ENCODE data around the gene ST6GALNAC3. TPM values are rescaled to one million over a fixed set of nuclear protein-coding genes. Genes with fewer than 3 reads are reported as not detected.

The ST6GALNAC3 gene
- total RNA-seq, 1 donor from 2014 or later = 23.6 TPM

GRCh38 chr1:76419603-76420002 lies 345.1 kb downstream of the ST6GALNAC3 start:
- no peak overlapping the region for H3K4me3 Mint-ChIP-seq
- no peak for TF ChIP-seq EZH2 (IDR thresholded peaks at IDR 0.05)
- TF ChIP-seq EZH2phosphoT487 (IDR thresholded peaks at IDR 0.05) = no peak
- no peak for TF ChIP-seq CTCF (IDR thresholded peaks at IDR 0.05)
- no peak overlapping the region for H2AFZ ChIP-seq (replicated peaks)
- H3K36me3 ChIP-seq = no peaks in the 10 kb centered on the region
- H3K9me3 Mint-ChIP-seq = no peaks in the 10 kb centered on the region
- H3K27me3 ChIP-seq = no peaks in the 10 kb centered on the region
- DNase-seq (ENCODE audit: low spot score) = no peak
- no peaks in the 10 kb centered on the region for H3K27me3 Mint-ChIP-seq (ENCODE audit: insufficient read depth, low read depth)
- H3K27ac Mint-ChIP-seq = no peak overlapping the region
- H3K4me1 ChIP-seq = no peaks in the 10 kb centered on the region
- no peaks in the 10 kb centered on the region for H3K79me2 ChIP-seq (ENCODE audit: low read depth)
- peaks cover 25% of the 10 kb centered on the region for H3K4me1 Mint-ChIP-seq
- no peaks in the 10 kb centered on the region for H3F3A ChIP-seq (ENCODE audit: low read depth)
- H3K4me3 ChIP-seq = no peak overlapping the region
- H3K4me2 ChIP-seq = no peak overlapping the region
- no peaks in the 10 kb centered on the region for H4K20me1 ChIP-seq (ENCODE audit: low read depth)
- no peak overlapping the region for H3K9ac ChIP-seq
- no peaks in the 10 kb centered on the region for H3K9me3 ChIP-seq (ENCODE audit: low read depth)
- H3K27ac ChIP-seq = no peak overlapping the region
- H3K36me3 Mint-ChIP-seq = no peaks in the 10 kb centered on the region

- H3K4me2 ChIP-seq = no peak overlapping the region
Measured at GRCh38 chr1:76425201-76426145, 350.9 kb downstream of the ST6GALNAC3 start.

GRCh38 chr1:76426606-76427005 lies 352.1 kb downstream of the ST6GALNAC3 start:
- no peaks in the 10 kb centered on the region for H3K9me3 Mint-ChIP-seq
- Histone ChIP-seq H3K4me1 (no peaks in the 10 kb centered on the region), H4K20me1 (ENCODE audit: low read depth) (no peaks in the 10 kb centered on the region), H3F3A (ENCODE audit: low read depth) (no peaks in the 10 kb centered on the region), H3K4me3 (no peak overlapping the region), H3K36me3 (no peaks in the 10 kb centered on the region), H2AFZ (replicated peaks) (no peak overlapping the region), H3K4me2 (no peak overlapping the region), H3K9me3 (ENCODE audit: low read depth) (no peaks in the 10 kb centered on the region), H3K9ac (no peak overlapping the region), H3K27me3 (no peaks in the 10 kb centered on the region), H3K79me2 (ENCODE audit: low read depth) (no peaks in the 10 kb centered on the region), H3K27ac (no peak overlapping the region)
- no peaks in the 10 kb centered on the region for H3K27me3 Mint-ChIP-seq (ENCODE audit: insufficient read depth, low read depth)
- H3K27ac Mint-ChIP-seq = no peak overlapping the region
- H3K4me1 Mint-ChIP-seq = peaks cover 16% of the 10 kb centered on the region
- H3K36me3 Mint-ChIP-seq = peaks cover 5% of the 10 kb centered on the region
- DNase-seq (ENCODE audit: low spot score) = no peak
- H3K4me3 Mint-ChIP-seq = no peak overlapping the region
- TF ChIP-seq CTCF (IDR thresholded peaks at IDR 0.05) = no peak
- TF ChIP-seq EZH2phosphoT487 (IDR thresholded peaks at IDR 0.05) = no peak
- no peak for TF ChIP-seq EZH2 (IDR thresholded peaks at IDR 0.05)

More at GRCh38 chr1:76425201-76426145, 350.9 kb downstream of the ST6GALNAC3 start:
- Histone ChIP-seq H3K4me1 (no peaks in the 10 kb centered on the region), H4K20me1 (ENCODE audit: low read depth) (no peaks in the 10 kb centered on the region), H3K9ac (no peak overlapping the region), H3K4me3 (no peak overlapping the region), H3K79me2 (ENCODE audit: low read depth) (no peaks in the 10 kb centered on the region), H2AFZ (replicated peaks) (no peak overlapping the region), H3K27me3 (no peaks in the 10 kb centered on the region), H3F3A (ENCODE audit: low read depth) (no peaks in the 10 kb centered on the region), H3K9me3 (ENCODE audit: low read depth) (no peaks in the 10 kb centered on the region), H3K27ac (no peak overlapping the region), H3K36me3 (no peaks in the 10 kb centered on the region)
- Mint-ChIP-seq H3K4me3 (no peak overlapping the region), H3K9me3 (no peaks in the 10 kb centered on the region), H3K27me3 (ENCODE audit: insufficient read depth, low read depth) (no peaks in the 10 kb centered on the region), H3K27ac (no peak overlapping the region), H3K4me1 (peaks cover 20% of the 10 kb centered on the region), H3K36me3 (peaks cover 5% of the 10 kb centered on the region)
- no peak for TF ChIP-seq EZH2 (IDR thresholded peaks at IDR 0.05)
- no peak for TF ChIP-seq EZH2phosphoT487 (IDR thresholded peaks at IDR 0.05)
- TF ChIP-seq CTCF (IDR thresholded peaks at IDR 0.05) = no peak
- DNase-seq (ENCODE audit: low spot score) = no peak
